ENCODE data around the gene ZAR1L.

Gene ZAR1L

GRCh38 chr13:32314271-32315237 is 609 bp downstream of the ZAR1L start:
- Histone ChIP-seq H3K9me3 (ENCODE audit: severe bottlenecking) (no peaks in the 10 kb centered on the region), H3K4me1 (ENCODE audit: insufficient read depth, poor library complexity, severe bottlenecking) (peaks cover 9% of the 10 kb centered on the region), H3K36me3 (ENCODE audit: low read depth) (peaks cover 34% of the 10 kb centered on the region), H3K27me3 (ENCODE audit: insufficient read depth, poor library complexity, severe bottlenecking) (no peaks in the 10 kb centered on the region), H3K4me3 (ENCODE audit: severe bottlenecking) (peak overlapping the region; percentile 53), H3K27ac (ENCODE audit: poor library complexity, severe bottlenecking) (peak overlapping the region; percentile 58)
- DNase-seq (ENCODE audit: low spot score) (no peak), ATAC-seq (ENCODE audit: low read depth) (no peak; the same call in 2 of the 3 replicates)
- TF ChIP-seq, protein P1, sequence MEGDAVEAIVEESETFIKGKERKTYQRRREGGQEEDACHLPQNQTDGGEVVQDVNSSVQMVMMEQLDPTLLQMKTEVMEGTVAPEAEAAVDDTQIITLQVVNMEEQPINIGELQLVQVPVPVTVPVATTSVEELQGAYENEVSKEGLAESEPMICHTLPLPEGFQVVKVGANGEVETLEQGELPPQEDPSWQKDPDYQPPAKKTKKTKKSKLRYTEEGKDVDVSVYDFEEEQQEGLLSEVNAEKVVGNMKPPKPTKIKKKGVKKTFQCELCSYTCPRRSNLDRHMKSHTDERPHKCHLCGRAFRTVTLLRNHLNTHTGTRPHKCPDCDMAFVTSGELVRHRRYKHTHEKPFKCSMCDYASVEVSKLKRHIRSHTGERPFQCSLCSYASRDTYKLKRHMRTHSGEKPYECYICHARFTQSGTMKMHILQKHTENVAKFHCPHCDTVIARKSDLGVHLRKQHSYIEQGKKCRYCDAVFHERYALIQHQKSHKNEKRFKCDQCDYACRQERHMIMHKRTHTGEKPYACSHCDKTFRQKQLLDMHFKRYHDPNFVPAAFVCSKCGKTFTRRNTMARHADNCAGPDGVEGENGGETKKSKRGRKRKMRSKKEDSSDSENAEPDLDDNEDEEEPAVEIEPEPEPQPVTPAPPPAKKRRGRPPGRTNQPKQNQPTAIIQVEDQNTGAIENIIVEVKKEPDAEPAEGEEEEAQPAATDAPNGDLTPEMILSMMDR (IDR thresholded peaks at IDR 0.05; ENCODE audit: poor library complexity, severe bottlenecking), result no peak

GRCh38 chr13:32311188-32311897 is 3.8 kb downstream of the ZAR1L start:
- H3K27me3 ChIP-seq (ENCODE audit: insufficient read depth, poor library complexity, severe bottlenecking), result no peaks in the 10 kb centered on the region
- no peak overlapping the region for H3K27ac ChIP-seq (ENCODE audit: poor library complexity, severe bottlenecking)
- H3K9me3 ChIP-seq (ENCODE audit: severe bottlenecking), result no peaks in the 10 kb centered on the region
- ATAC-seq (ENCODE audit: low read depth) (no peak), DNase-seq (ENCODE audit: low spot score) (no peak)
- TF ChIP-seq, protein P1 (IDR thresholded peaks at IDR 0.05; ENCODE audit: poor library complexity, severe bottlenecking), result no peak
- H3K36me3 ChIP-seq (ENCODE audit: low read depth), result peaks cover 3% of the 10 kb centered on the region; the same call in 1 of the 2 replicates
- no peak overlapping the region for H3K4me3 ChIP-seq (ENCODE audit: severe bottlenecking)
- peaks cover 2% of the 10 kb centered on the region for H3K4me1 ChIP-seq (ENCODE audit: insufficient read depth, poor library complexity, severe bottlenecking)

DNA sequence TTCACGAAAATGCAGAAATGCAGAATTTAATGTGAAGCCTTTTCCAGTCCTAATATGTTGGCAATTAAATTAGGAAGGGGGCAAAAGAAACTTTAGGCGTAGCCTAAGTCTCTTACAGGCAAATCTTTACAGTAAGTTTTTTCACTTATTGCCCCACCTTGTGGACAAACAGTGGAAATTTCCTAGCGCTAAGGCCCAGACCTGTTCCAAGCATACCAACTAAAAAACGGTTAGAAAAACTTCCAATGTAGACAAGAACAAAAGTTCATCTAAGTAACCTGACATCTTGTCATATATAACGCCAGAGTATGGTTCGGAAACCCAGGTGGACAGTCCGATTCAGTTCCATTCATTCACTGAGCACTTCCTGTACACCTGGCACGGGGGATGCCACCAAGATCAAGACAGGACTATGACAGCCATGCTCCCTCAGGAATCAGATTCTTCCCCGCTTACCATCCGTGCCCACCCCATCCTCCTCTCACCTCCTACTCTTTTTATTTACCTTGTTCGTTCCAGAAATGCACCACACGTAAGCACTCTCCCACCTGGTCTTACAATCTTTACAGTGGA is 4.9 kb downstream of the ZAR1L start:
- no peaks in the 10 kb centered on the region for H3K36me3 ChIP-seq (ENCODE audit: low read depth)
- H3K4me3 ChIP-seq (ENCODE audit: severe bottlenecking), result no peak overlapping the region
- peaks cover 2% of the 10 kb centered on the region for H3K9me3 ChIP-seq (ENCODE audit: severe bottlenecking)
- peak; percentile 78 for ATAC-seq (ENCODE audit: low read depth)
- no peak overlapping the region for H3K27ac ChIP-seq (ENCODE audit: poor library complexity, severe bottlenecking)
- H3K4me1 ChIP-seq (ENCODE audit: insufficient read depth, poor library complexity, severe bottlenecking), result no peaks in the 10 kb centered on the region
- DNase-seq (ENCODE audit: low spot score), result no peak
- no peaks in the 10 kb centered on the region for H3K27me3 ChIP-seq (ENCODE audit: insufficient read depth, poor library complexity, severe bottlenecking)
- TF ChIP-seq, protein P1 (IDR thresholded peaks at IDR 0.05; ENCODE audit: poor library complexity, severe bottlenecking), result peak; percentile 71

DNA sequence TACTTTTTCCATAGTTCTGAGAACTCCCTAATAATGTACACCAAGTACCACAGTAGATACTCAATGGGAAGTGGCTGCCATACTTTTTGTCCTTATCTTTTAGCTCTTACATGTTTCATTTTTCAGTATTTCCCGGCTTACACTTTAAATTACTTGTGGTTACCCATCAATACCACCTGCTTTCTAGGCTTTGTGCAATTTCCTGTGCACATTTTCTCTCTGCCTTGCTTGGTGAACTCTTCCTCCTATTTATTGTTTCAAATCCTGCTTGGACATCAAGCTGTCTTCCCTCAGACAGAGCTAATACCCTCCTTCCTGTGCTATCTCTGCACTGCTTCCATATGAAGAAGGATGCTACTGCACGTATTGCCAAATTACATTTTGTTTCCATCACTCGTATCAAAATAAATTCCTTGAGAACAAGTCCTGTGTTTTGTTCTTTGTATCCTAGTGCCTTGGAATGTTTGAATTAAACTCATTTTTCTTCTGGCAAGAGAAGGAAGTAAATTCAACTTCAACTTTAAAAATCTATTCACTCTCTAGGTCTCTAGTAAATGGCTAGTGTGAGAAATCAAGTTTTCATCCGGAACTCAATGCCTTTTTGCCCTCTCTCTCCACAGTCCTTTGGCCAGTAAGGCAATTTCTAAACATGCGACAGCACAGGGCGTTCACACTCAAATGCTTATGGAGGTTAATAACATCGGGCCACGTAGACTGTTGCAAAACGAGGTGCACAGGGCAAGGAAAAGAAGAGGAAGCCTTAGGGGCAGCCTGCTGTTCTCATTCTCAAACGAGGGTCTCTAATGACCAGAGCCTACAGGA is 5.6 kb downstream of the ZAR1L start:
- Histone ChIP-seq H3K4me3 (ENCODE audit: severe bottlenecking) (no peak overlapping the region), H3K9me3 (ENCODE audit: severe bottlenecking) (peaks cover 2% of the 10 kb centered on the region), H3K27me3 (ENCODE audit: insufficient read depth, poor library complexity, severe bottlenecking) (no peaks in the 10 kb centered on the region), H3K36me3 (ENCODE audit: low read depth) (no peaks in the 10 kb centered on the region), H3K4me1 (ENCODE audit: insufficient read depth, poor library complexity, severe bottlenecking) (no peaks in the 10 kb centered on the region), H3K27ac (ENCODE audit: poor library complexity, severe bottlenecking) (no peak overlapping the region)
- DNase-seq (ENCODE audit: low spot score) (no peak), ATAC-seq (ENCODE audit: low read depth) (peak; percentile 12; the same call in 1 of the 3 replicates)
- TF ChIP-seq, protein P1 (IDR thresholded peaks at IDR 0.05; ENCODE audit: poor library complexity, severe bottlenecking), result no peak

Data from RWPE2 (cell line).